Pancreas (tissue), 10 donors: Measurements from ENCODE around the gene TOM1. TPM values are rescaled to one million over a fixed set of nuclear protein-coding genes. Genes with fewer than 3 reads are reported as not detected.
A peak's percentile ranks its signal among the peaks of the same experiment; 100 is the strongest.

ENCODE experiments used
- ATAC-seq, 4 donors: fragments of 200-7000 bp; cut with Tn5 transposase; one replicate each; pipeline versions ENCODE4 v1.8.0 to v1.9.1; 2020; ENCODE audit warnings: mild to moderate bottlenecking in 4 of 4, moderate library complexity in 4 of 4
- DNase-seq, 6 donors: peaks; one replicate each; pipeline ENCODE4 v3.0.0-alpha.2; 2020
- FAIRE-seq: peaks from 2 replicates; lab custom pipeline; 2012; peaks lifted over from hg19 to GRCh38; lab: Jason Lieb, UNC
- H3K27ac ChIP-seq, 4 donors: fragments of 200-600 bp; sonication (generic); 1 replicate in 3 of 4; 2 replicates in 1 of 4; pipeline versions ENCODE4 v1.5.0 to v1.8.0; 2020
- H3K27me3 ChIP-seq, 4 donors: fragments of 200-600 bp; one replicate each; pipeline ENCODE4 v1.8.0; 2021
- H3K36me3 ChIP-seq, 3 donors: fragments of 200-600 bp; sonication (generic) in 1 of 3; one replicate each; pipeline versions ENCODE4 v1.5.0 to v1.8.0; 2020 to 2021
- H3K4me1 ChIP-seq, 3 donors: fragments of 200-600 bp; one replicate each; pipeline ENCODE4 v1.8.0; 2021
- H3K4me3 ChIP-seq, 4 donors: fragments of 200-600 bp; sonication (generic) in 2 of 4; one replicate each; pipeline versions ENCODE4 v1.5.0 to v1.8.0; 2020 to 2021
- H3K9me3 ChIP-seq, 4 donors: fragments of 200-600 bp; one replicate each; pipeline ENCODE4 v1.8.0; 2021
- CTCF ChIP-seq, 4 donors: fragments of 200-600 bp; sonication (generic) in 3 of 4; IDR thresholded peaks; one replicate each; pipeline versions ENCODE4 v1.5.0 to v1.8.0; 2021; ENCODE audit warnings: antibody characterized with exemption in 4 of 4
- WGBS, 2 donors: extraction: QIAGEN DNeasy Blood & Tissue Kit; methylation state at CpG; one replicate each; pipeline ENCODE4 v1.1.7; 2013; 5-methylcytosine and 5-hydroxymethylcytosine counted together
- intact Hi-C, 3 donors: fragments of 100-400 bp; cut with DNase I; formaldehyde crosslinking; loops; one replicate each; pipeline versions ENCODE4 v1.11.1 to v1.14.2; 2022
- polyA plus RNA-seq, 2 donors: library from polyadenylated mRNA; stranded (reverse); fragments of 200-250 nt; gene quantifications; one replicate each; pipeline ENCODE4 v1.2.3, GENCODE V29; 2013
- total RNA-seq, 6 donors: library from RNA; stranded (reverse); fragmentation: NEBNext Ultra II Directional in 4 of 6; extraction: Animal tissue kit (Norgen Biotek cat#: 25700) in 4 of 6; gene quantifications; one replicate each; pipeline versions ENCODE4 v1.2.1 to v1.2.4, GENCODE V29; 2021 to 2023
- donor health status: healthy with polysubstance abuse.
- donor health status: DM: no; HTN: no; CAD: no; lungs with moderate emphysema.
- donor health status: DM: no; HTN: no; CAD: no.
- donor health status: control.
- donor health status: control.
- donor health status: Bipolar disorder and iron deficiency.
- donor health status: DM: yes; HTN: yes; CAD: no.
- donor health status: DM: no; HTN: no; CAD: no.
- donor health status: DM: no; HTN: no; CAD: no.
- donor health status: DM: yes; HTN: yes; CAD: no.

The TOM1 gene
- total and polyA plus RNA-seq, 8 donors, result 18.4 to 33.7 (median 21.0) TPM

DNA sequence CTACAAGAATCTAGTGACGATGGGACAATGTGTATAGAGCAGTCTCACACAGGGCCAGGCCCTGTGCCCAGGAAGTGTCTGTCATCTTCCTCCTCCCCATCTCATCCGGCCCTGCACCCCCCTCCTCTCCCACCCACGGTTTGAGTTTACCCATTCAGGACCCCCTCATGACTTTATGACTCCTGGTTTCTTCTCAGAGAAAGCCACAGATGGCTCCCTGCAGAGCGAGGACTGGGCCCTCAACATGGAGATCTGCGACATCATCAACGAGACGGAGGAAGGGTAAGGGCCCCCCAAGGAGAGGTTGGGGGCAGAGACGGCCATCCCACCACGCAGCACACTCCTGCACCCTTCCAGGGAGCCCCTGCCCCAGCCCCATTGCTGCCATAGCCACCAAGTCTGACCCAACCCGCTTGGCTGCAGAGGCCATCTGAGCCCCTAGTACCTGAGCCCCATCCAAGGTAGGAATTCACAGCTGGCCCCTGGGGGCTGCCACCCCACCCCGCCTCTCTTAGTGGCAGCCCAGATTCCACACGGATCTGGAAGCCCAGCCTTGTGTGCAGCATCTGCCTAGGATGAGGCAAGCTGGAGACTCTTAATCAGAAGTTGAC lies 18.1 kb downstream of the TOM1 start:
- H3K9me3 ChIP-seq, result no peaks in the 10 kb centered on the region
- H3K27ac ChIP-seq, result no peak overlapping the region
- FAIRE-seq (no peak), DNase-seq (peak in 1 of 6 donors; percentile 40), ATAC-seq (no peak)
- intact Hi-C loops, result no loop called here
- no peak for TF ChIP-seq CTCF (IDR thresholded peaks at IDR 0.05)
- H3K36me3 ChIP-seq, result peaks cover 0 to 18% (median under 1%) of the 10 kb centered on the region in 3 donors
- H3K4me1 ChIP-seq, result peaks cover 0 to 10% (median under 1%) of the 10 kb centered on the region in 3 donors
- WGBS, 2 donors, result 83 to 86% methylated on average over 12 of the region's 12 CpGs
- H3K4me3 ChIP-seq, result no peak overlapping the region
- H3K27me3 ChIP-seq, result no peaks in the 10 kb centered on the region

- intact Hi-C loops, result no loop called here
- 88 to 92% methylated on average over 24 of the region's 24 CpGs for WGBS, 2 donors
- TF ChIP-seq CTCF (IDR thresholded peaks at IDR 0.05), result no peak
- Histone ChIP-seq H3K4me1 (peaks cover 0 to 2% (median 0%) of the 10 kb centered on the region in 3 donors), H3K36me3 (peaks cover 0 to 26% (median 5%) of the 10 kb centered on the region in 3 donors), H3K27me3 (no peaks in the 10 kb centered on the region), H3K27ac (no peak overlapping the region), H3K9me3 (no peaks in the 10 kb centered on the region), H3K4me3 (no peak overlapping the region)
- ATAC-seq (no peak), FAIRE-seq (no peak), DNase-seq (peak in 1 of 6 donors; percentile 46)
These were observed 18.9 kb downstream of the TOM1 start for GRCh38 chr22:35318346-35319215.

- DNase-seq (peak in 1 of 6 donors; percentile 38), ATAC-seq (no peak), FAIRE-seq (no peak)
- H3K27me3 ChIP-seq, result no peaks in the 10 kb centered on the region
- no peak for TF ChIP-seq CTCF (IDR thresholded peaks at IDR 0.05)
- H3K36me3 ChIP-seq, result peaks cover 0 to 34% (median 9%) of the 10 kb centered on the region in 3 donors
- H3K4me3 ChIP-seq, result no peak overlapping the region
- intact Hi-C loops, result no loop called here
- H3K4me1 ChIP-seq, result no peaks in the 10 kb centered on the region
- no peaks in the 10 kb centered on the region for H3K9me3 ChIP-seq
- WGBS, 2 donors, result 92% methylated on average over 18 of the region's 18 CpGs
- H3K27ac ChIP-seq, result no peak overlapping the region
These were observed 19.7 kb downstream of the TOM1 start for GRCh38 chr22:35319244-35319985.

DNA sequence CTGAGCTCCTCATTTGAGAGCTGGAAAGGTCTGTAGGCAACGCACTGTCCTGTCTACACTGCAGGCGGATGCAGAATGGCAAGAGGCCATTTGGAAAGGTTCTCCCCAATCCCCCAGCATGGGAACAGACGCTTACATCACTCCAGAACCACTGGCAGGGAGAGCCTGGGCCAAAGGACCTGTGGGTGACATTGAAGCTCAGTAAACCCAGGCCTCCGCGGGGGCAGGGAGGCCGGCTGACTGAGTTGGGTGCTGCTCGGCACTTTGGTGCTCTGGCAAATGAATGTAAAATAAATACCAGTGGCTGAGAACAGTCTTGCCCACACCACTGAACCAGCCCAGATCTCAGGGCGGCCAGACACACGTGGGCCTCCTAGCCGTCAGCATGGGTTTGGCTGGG lies 22.4 kb downstream of the TOM1 start:
- H3K27ac ChIP-seq, result no peak overlapping the region
- H3K4me1 ChIP-seq, result no peaks in the 10 kb centered on the region
- ATAC-seq (no peak), FAIRE-seq (no peak), DNase-seq (no peak)
- WGBS, 2 donors, result 92 to 95% methylated on average over 10 of the region's 10 CpGs
- H3K27me3 ChIP-seq, result no peaks in the 10 kb centered on the region
- H3K36me3 ChIP-seq, result peaks cover 3 to 52% (median 12%) of the 10 kb centered on the region in 3 donors
- no peak overlapping the region for H3K4me3 ChIP-seq
- intact Hi-C loops, result no loop called here
- no peaks in the 10 kb centered on the region for H3K9me3 ChIP-seq
- TF ChIP-seq CTCF (IDR thresholded peaks at IDR 0.05), result no peak
